Anterior cingulate cortex (tissue), 58 donors: ENCODE results near the gene TTC28.
"Not testable (repeated sequence)": the region's sequence is repeated elsewhere in the genome, so short reads cannot be mapped to it uniquely, and the experiment has no call there.

Experiments
- DNase-seq, 58 donors: peaks; one replicate each; lab custom pipeline; 2025; lab: John Stamatoyannopoulos, UW

Gene TTC28

DNA sequence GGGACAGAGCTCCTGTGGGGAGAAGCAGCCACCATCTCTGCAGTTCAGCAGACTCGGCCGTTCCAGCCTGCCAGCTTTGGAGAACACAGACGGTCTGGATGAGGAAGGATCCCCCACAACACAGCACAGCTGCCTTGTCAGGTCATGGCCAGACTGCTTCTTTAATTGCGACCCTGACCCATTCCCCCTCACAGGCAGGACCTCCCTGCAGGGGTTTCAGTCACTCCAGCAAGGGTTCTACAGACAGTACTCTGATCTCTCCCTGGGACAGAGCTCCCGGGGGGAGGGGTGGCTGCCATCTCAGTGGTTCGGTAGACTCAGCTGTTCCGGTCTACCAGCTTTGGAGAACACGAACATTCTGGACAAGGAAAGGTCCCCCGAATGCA, 173.5 kb downstream of the TTC28 start:
- no peak for DNase-seq

DNA sequence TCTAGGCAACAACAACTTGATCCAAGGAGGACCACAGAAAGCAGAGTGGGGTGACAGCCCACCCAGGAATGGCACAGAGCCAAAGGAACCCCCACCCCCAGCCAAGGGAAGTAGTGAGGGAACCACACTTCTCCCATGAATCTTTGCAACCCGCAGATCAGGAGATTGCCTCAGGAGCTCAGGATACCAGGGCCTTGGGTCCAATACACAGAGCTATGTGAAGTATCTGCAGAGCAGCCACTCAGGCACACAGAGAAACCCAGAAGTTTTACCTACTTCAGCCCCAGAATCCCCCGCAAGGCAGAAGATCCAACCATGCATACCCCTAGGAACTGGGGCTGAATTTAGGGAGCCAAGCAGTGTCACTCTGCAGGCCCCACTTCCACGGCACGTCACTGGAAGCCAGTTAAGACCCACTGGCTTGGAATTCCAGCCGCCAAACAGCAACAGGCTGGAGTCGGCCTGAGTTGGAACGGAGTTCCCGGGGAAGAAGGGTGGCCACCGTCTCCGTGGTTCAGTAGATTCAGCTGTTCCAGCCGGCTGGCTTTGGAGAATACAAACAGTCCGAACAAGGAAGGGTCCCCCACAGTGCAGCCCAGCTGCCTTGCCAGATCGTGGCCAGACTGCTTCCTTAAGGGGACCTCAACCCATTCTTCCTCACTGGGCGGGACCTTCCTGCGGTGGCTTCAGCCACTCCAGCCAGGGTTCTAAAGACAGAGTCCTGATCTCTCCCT, 174.1 kb downstream of the TTC28 start:
- DNase-seq = peak in 12 of 58 donors; percentile 0 to 38 (median 4)

GRCh38 chr22:28500006-28500405, 179.6 kb downstream of the TTC28 start:
- no peak for DNase-seq

DNA sequence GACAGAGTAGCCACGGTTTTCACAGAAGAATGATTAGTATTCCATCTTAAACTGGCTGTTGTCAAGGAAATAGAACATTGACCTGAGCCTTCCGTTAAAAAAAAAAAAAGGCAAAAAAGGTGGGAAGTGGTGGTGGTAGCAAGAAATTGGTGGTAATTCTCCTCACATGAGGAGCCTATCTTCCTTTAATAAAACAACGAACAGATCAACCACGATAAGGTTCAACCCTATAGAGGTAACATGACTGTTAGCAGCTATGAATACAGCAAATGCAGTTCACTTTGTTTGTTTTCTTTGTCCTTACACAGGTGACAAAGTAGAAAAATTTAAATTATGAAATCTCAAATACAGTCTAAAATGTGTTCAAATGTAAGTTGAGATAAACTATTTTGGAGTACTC, 181.6 kb downstream of the TTC28 start:
- no peak for DNase-seq

GRCh38 chr22:28497188-28497587, 182.5 kb downstream of the TTC28 start:
- no peak for DNase-seq

DNA sequence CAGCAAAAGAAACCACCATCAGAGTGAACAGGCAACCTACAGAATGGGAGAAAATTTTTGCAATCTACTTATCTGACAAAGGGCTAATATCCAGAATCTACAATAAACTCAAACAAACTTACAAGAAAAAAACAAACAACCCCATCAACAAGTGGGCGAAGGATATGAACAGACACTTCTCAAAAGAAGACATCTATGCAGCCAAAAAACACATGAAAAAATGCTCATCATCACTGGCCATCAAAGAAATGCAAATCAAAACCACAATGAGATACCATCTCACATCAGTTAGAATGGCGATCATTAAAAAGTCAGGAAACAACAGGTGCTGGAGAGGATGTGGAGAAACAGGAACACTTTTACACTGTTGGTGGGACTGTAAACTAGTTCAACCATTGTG, 188.4 kb downstream of the TTC28 start:
- DNase-seq = not testable (repeated sequence)

DNA sequence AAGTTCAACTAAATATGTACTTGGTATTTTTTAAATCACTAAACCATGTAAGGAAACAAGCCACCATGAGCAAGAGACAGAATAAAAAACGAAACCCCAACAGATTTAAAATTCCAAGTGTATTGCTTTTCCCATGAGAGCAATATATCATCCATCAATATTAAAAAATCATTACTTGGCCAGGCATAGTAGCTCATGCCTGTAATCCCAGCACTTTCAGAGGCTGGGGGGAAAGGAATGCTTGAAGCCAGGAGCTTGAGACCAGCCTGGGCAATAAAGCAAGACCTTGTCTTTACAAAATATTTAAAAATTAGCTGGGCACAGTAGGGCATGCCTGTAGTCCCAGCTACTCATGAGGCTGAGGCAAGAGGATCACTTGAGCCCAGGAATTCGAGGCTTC, 190.8 kb downstream of the TTC28 start:
- DNase-seq = no peak

GRCh38 chr22:28484662-28485061, 195.0 kb downstream of the TTC28 start:
- DNase-seq = no peak

DNA sequence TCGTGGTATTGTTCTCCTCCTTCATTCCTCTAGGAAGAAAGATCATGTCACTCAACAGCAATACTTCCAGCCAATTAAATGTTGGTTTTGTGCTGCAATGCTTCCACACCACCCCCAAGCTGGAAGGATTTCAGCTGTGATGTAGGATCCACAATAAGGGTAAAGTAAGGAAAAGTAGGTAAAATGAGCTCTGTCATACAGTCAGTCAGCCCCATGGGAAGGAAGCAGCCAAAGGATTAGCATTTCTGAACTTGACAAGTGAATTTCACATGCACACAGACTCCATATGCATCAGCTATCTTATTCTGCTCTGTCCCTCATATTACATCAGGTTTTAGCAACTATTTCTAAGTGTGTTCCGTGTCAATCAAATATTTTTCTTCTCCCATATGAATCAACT, 197.9 kb downstream of the TTC28 start:
- DNase-seq = no peak

DNA sequence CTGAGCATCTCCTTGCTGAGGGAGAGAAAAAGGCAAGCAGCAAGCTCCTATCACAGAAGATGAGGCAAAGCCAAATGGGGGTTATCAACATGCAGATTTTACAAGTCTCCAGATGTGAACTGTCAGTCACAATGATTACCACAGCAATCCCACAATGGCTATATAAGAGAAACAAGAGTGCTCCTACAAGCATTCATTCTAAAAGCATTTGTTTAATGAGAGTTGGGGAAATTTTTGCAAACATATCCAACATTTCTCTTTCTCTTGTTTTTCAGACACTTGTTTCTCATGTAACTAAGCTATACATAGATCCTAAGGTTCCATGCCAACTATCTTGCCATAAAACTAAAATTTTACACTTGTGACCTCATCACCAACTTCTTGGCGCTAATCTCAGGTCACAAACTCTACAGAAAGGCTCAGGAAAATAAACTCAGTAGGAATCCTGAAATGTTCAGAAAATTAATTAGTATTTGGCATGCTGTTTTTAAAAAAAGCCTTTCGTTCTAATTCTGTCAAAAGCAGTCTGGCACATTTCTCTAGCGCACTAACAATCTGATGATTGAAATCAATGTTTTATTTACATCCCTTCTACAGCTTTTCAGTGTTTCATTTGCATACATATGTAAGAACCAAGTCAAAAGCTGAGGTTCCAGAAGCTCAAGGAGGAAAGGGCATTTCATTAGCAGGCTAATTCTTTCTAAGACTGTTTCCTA, 199.5 kb downstream of the TTC28 start:
- no peak for DNase-seq

DNA sequence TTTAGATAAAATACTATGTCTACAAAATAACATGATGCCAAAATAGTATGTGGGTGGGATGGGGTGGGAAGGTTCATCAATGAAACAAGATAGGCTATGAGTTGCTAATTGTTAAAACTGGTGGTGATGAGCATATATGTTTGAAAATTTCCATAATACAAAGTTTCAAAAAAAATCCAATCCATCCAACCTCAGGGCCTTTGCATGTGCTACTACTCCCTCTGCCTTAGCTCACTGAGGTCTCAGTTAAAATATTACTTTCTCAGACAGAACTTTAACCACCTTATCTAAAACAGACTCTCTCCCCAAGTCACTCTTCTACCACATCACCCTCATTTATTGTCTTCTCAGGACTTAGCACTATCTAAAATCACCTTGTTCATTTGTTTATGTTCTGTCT, 201.1 kb downstream of the TTC28 start:
- DNase-seq = no peak

- DNase-seq = no peak
These were observed 202.1 kb downstream of the TTC28 start for GRCh38 chr22:28477556-28477955.

- no peak for DNase-seq
These were observed 205.3 kb downstream of the TTC28 start for GRCh38 chr22:28474330-28474729.

DNA sequence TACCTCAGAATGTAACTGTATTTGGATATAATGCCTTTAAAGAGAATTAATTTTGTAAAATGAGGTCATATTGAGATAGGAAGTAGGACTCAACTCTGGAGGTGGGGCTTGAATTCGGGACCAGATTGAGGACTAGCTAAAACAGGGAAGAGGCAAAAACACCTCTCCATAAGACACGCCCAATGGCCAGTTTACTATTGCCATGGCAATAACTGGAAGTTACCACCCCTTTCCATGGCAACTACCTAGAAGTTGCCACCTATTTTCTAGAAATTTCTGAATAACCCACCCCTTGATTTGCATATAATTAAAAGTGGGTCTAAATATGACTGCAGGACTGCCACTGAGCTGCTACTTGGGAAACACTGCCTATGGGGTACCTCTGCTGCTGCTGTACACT, 206.4 kb downstream of the TTC28 start:
- no peak for DNase-seq

DNA sequence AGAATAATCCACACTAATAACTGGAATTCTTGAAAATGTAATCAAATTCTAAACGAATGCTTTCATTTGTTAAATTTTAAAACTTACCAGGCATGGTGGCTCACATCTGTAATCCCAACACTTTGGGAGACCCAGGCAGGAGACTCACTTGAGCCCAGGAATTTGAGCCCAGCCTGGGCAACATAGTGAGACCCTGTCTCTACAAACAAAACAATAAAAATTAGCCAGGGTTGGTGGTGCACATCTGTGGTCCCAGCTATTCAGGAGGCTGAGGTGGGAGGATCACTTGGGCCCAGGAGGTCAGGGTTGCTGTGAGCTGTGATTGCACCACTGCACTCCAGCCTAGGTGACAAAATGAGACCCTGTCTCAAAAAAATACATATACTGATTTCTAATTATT, 212.6 kb downstream of the TTC28 start:
- not testable (repeated sequence) for DNase-seq

DNA sequence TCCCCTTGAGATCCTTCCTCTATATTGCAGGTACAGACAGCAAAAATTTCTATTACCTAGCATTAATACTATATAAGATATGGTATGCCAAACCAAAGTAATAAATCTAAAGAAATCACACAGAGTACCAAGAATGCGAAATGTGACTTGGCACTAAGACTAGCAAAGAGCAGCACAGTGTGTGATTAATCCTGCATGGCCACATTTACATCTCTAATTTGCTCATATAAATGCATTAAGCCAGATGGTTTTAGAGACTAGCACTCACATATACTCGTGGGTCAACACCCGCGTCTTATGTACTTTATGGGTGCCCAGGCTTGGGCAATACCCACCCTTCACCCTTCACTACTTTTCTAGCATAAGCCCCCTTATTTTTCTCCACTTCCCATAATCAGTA, 213.2 kb downstream of the TTC28 start:
- no peak for DNase-seq

DNA sequence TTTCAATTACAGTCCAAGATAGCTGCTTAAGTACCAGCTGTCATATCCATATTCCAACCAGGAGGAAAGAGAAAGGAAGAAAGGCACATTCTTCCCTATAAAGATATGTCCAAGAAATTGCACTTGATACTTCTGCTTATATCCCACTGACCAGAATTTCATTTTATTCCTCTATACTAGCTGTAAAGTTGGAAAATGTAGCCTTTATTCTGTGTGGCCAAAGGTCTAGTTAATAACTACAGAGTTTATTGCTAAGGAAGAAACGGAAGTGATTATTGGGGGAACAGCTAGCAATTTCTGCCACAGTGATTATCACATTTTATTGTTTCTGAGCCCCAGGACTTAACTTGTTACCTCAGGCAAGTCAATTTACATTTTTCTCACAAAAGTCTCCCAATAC, 213.8 kb downstream of the TTC28 start:
- DNase-seq = no peak

DNA sequence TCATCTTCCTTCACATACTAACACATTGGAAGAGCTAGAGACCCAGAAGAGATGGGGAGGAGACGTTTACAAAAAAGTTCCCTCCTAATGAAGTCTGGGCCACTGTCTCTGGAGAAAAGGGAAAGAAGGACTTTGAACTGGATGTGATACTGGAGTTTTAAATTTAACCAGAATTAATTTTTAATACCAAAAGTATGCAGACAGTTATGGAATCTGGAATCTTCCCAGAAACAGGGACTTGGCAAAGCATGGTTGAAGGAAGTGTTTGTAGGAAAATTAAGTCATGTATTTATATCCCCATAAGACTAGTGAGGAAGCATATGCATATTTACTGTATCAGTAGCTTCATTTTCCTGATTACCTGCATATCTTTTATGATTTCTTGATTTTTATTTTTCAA, 215.5 kb downstream of the TTC28 start:
- no peak for DNase-seq

DNA sequence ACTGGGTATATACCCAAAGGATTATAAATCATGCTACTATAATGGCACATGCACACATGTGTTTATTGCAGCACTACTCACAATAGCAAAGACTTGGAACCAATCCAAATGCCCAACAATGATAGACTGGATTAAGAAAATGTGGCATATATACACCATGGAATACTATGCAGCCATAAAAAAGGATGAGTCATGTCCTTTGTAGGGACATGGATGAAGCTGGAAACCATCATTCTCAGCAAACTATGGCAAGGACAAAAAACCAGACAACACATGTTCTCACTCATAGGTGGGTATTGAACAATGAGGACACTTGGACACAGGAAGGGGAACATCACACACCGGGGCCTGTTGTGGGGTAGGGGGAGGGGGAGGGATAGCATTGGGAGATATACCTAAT, 216.2 kb downstream of the TTC28 start:
- not testable (repeated sequence) for DNase-seq

- no peak for DNase-seq
These were observed 216.7 kb downstream of the TTC28 start for GRCh38 chr22:28462901-28463300.

DNA sequence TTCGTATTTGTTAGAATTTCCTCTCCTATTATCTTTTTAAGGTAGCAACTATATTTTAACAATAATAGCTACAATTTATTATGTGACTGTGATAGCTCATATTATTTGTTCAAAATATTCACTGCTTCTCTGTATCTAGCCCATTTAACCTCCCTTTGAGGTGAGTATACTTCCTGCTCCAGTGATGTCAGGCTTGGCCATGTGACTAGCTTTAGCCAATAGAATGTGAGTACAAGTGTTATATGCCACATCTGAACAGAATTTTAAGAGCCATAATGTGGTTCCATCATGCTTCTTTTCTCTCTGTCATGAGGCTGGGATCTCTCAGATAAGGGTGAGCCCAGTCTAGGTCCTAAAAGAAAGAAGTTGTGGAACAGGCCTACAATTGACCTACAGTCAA, 217.6 kb downstream of the TTC28 start:
- no peak for DNase-seq

GRCh38 chr22:28454431-28455064, 225.1 kb downstream of the TTC28 start:
- DNase-seq = no peak
